GM18498 (cell line): ENCODE results near the gene SYT14.
"Not testable (repeated sequence)": the region's sequence is repeated elsewhere in the genome, so short reads cannot be mapped to it uniquely, and the experiment has no call there.

Experiments
- ATAC-seq: cut with Tn5 transposase; IDR thresholded peaks from one replicate; pipeline ENCODE4 v1.9.1; 2021; ENCODE audit warnings: mild to moderate bottlenecking, moderate library complexity; ENCODE audit not compliant: unreplicated experiment

Gene SYT14

GRCh38 chr1:210195635-210196160, 257.7 kb downstream of the SYT14 start:
- no peak for ATAC-seq

- not testable (repeated sequence) for ATAC-seq
Observed at GRCh38 chr1:210196266-210196665, 258.2 kb downstream of the SYT14 start.

- ATAC-seq = no peak
Observed at GRCh38 chr1:210198840-210199239, 260.8 kb downstream of the SYT14 start.

- no peak for ATAC-seq
Observed at GRCh38 chr1:210200124-210200736, 262.2 kb downstream of the SYT14 start.

- no peak for ATAC-seq
Observed at GRCh38 chr1:210201681-210202080, 263.7 kb downstream of the SYT14 start.

- ATAC-seq = no peak
Observed at GRCh38 chr1:210207597-210208450, 269.8 kb downstream of the SYT14 start.

- no peak for ATAC-seq
Observed at GRCh38 chr1:210213335-210213734, 275.3 kb downstream of the SYT14 start.

GRCh38 chr1:210214573-210215409, 276.8 kb downstream of the SYT14 start:
- no peak for ATAC-seq

GRCh38 chr1:210217482-210217881, 279.5 kb downstream of the SYT14 start:
- no peak for ATAC-seq

- ATAC-seq = no peak
Observed at GRCh38 chr1:210218047-210218446, 280.0 kb downstream of the SYT14 start.
